Activated naive CD4-positive, alpha-beta T cell treated with anti-CD3 and anti-CD28 coated beads, Interleukin-2, amount 10 ng/mL, durations not matched to agents 7 days and 5 days (primary cell): Measurements from ENCODE around the gene AZI2.

ENCODE experiments used
- CTCF ChIA-PET: fragments of 350-600 bp; sonication (Branson Sonifier 250); formaldehyde crosslinking; loops from one replicate; lab custom pipeline; 2021; ENCODE audit warnings: antibody characterized with exemption; lab: Charles Lee
- DNase-seq: peaks from one replicate; pipeline ENCODE4 v3.0.0-alpha.2; 2020
- H3K27ac Mint-ChIP-seq: one replicate; pipeline ENCODE4 v1.8.0; 2021; ENCODE audit warnings: mild to moderate bottlenecking, moderate library complexity, mixed read lengths
- H3K27me3 Mint-ChIP-seq: one replicate; pipeline ENCODE4 v1.8.0; 2021; ENCODE audit warnings: mild to moderate bottlenecking, mixed read lengths
- H3K36me3 Mint-ChIP-seq: one replicate; pipeline ENCODE4 v1.8.0; 2021; ENCODE audit warnings: mixed read lengths
- H3K4me1 Mint-ChIP-seq: one replicate; pipeline ENCODE4 v1.8.0; 2021; ENCODE audit warnings: mixed read lengths
- H3K4me3 Mint-ChIP-seq: one replicate; pipeline ENCODE4 v1.8.0; 2021; ENCODE audit warnings: mild to moderate bottlenecking, moderate library complexity, mixed read lengths
- H3K9me3 Mint-ChIP-seq: one replicate; pipeline ENCODE4 v1.8.0; 2021; ENCODE audit warnings: mixed read lengths

The AZI2 gene

DNA sequence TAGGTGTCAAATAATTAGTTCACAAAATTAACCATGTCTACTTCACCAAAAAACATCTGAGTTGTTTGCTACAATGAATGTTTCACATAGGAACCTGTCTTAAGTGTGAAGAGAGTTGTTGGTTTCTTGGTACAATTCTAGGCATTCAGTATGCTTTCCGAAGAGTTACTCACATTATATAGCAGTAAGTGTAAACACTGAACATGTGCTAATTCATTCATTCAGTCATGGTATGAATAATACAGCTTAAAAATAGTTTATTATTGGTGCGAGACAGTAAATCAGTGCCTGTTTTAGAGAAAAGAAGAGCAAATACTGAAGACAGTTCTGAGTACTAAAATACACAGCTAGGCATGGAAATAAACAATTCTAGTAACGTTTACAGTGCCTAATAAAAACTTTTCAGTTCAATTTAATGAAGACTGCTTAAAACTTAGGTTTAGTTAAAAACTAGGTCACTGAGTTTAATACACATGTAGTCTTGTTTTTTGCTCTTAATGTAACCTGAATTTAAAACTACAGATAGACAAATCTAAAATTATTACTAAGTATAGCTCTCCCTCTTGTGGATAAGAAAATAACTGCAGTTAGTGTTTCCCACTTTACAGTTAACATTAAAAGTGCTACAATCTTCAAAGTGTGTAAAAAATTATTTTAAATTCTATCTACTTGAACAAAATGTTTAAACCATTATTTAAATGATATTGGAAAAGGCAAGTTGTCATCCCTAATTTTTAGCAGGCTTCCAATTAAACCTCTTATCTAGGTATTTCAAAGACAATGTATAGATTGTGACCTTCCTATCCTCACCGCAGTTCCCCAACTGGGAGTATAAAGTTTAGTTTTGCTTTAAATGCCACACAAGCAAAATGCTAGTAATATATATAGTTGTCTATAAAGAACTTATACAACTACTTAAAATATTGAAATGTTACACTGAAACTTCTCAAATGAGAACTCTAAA lies 20.2 kb downstream of the AZI2 start:
- H3K27me3 Mint-ChIP-seq = no peaks in the 10 kb centered on the region
- no peak overlapping the region for H3K27ac Mint-ChIP-seq
- H3K4me3 Mint-ChIP-seq = no peak overlapping the region
- H3K4me1 Mint-ChIP-seq = peaks cover 22% of the 10 kb centered on the region
- peaks cover 18% of the 10 kb centered on the region for H3K36me3 Mint-ChIP-seq
- CTCF ChIA-PET = interaction anchor here (0.7 to 6.5 kb wide), 16 partner anchors 10 to 648 kb away, joined by 3 to 52 read pairs (median 4); partner anchors contain the start of genes AZI2, EOMES and ZCWPW2
- DNase-seq = no peak
- no peaks in the 10 kb centered on the region for H3K9me3 Mint-ChIP-seq

GRCh38 chr3:28326458-28326926 lies 22.1 kb downstream of the AZI2 start:
- H3K4me3 Mint-ChIP-seq = no peak overlapping the region
- no peaks in the 10 kb centered on the region for H3K9me3 Mint-ChIP-seq
- H3K27me3 Mint-ChIP-seq = no peaks in the 10 kb centered on the region
- CTCF ChIA-PET = interaction anchor here (0.6 to 6.5 kb wide), 9 partner anchors 9 to 1476 kb away, joined by 3 to 52 read pairs (median 3); partner anchors contain the start of genes AZI2 and EOMES
- peak overlapping the region; percentile 29 for H3K27ac Mint-ChIP-seq
- DNase-seq = peak; percentile 32
- H3K4me1 Mint-ChIP-seq = peaks cover 23% of the 10 kb centered on the region
- H3K36me3 Mint-ChIP-seq = peaks cover 20% of the 10 kb centered on the region

DNA sequence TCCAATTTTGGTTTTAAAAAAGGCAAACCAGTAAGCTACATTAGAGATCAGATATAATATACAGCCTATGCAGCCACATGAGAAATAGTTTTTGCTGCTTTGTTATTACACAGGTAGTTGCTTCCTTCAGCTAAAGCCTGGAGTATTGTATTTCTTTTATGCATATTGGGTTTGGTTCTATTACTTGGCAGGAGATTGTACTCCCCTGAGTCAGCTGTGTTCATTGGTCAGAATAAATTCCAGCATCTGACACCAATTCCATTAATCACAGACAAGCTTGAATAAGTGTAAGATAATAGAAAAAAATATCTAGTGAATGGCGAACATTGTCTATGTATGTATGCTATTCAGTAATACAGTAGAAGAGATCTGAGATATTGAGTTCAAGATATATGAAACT lies 26.2 kb downstream of the AZI2 start:
- Mint-ChIP-seq H3K9me3 (no peaks in the 10 kb centered on the region), H3K4me1 (peaks cover 27% of the 10 kb centered on the region), H3K27me3 (no peaks in the 10 kb centered on the region), H3K27ac (no peak overlapping the region), H3K4me3 (no peak overlapping the region), H3K36me3 (peaks cover 29% of the 10 kb centered on the region)
- CTCF ChIA-PET = interaction anchor here (1.3 to 1.5 kb wide), 2 partner anchors 10 to 610 kb away, joined by 3 to 4 read pairs; no protein-coding TSS in a partner anchor
- DNase-seq = no peak

DNA sequence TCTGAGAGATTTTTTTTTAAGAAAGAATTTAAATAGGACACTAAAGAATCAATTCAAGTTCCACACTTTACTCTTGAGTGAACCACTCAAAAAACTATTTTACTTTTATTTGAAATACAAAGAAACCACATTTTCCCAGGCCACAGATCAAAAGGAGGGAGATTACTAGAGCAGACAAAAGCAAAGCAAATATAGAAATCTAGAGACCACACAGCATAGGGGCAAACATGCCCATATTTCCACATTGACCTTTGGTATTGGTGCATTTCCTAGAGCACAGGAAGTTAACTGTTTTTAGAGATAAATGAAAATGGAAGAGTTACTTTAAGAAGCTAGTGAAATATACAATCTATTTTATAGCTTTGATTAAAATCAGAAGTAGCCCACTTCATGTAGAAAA lies 27.6 kb downstream of the AZI2 start:
- H3K27ac Mint-ChIP-seq = no peak overlapping the region
- no peak overlapping the region for H3K4me3 Mint-ChIP-seq
- H3K9me3 Mint-ChIP-seq = no peaks in the 10 kb centered on the region
- H3K27me3 Mint-ChIP-seq = no peaks in the 10 kb centered on the region
- H3K36me3 Mint-ChIP-seq = peaks cover 29% of the 10 kb centered on the region
- peaks cover 17% of the 10 kb centered on the region for H3K4me1 Mint-ChIP-seq
- DNase-seq = no peak
- CTCF ChIA-PET = interaction anchor here (1.5 kb wide), 1 partner anchor 609 kb away, joined by 4 read pairs; no protein-coding TSS in a partner anchor

DNA sequence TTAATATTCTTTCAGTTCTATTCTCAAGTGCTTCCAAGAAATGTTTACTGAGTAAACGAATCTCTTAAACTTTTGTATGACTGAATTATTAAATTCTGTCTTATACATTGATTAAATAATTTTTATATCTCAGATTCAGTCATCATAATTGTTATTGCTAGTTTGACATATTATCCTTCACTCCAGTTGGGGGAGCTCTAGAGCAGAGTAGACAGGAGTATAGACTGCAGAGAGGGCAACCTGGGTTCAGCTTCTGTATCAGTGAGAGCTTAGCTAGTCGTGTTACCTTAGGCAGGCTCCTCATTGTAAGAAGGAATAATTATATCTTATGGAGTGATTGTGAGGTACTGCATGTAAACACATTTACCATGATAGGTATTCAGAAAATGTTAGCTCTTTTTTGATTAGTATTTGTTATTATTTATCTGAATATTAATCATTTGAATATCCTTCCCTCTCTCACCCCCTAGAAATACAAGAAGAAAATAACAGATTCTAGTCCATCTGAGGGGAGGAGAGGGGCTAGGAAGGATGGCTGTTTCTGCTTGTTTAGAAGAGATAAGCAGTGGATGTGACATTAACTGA lies 31.1 kb downstream of the AZI2 start:
- peaks cover 10% of the 10 kb centered on the region for H3K4me1 Mint-ChIP-seq
- H3K27me3 Mint-ChIP-seq = no peaks in the 10 kb centered on the region
- CTCF ChIA-PET = interaction anchor here (0.9 to 3.4 kb wide), 10 partner anchors 9 to 606 kb away, joined by 3 to 23 read pairs (median 3); partner anchors contain the start of gene EOMES
- H3K36me3 Mint-ChIP-seq = peaks cover 13% of the 10 kb centered on the region
- peak; percentile 43 for DNase-seq
- H3K27ac Mint-ChIP-seq = no peak overlapping the region
- H3K9me3 Mint-ChIP-seq = no peaks in the 10 kb centered on the region
- H3K4me3 Mint-ChIP-seq = no peak overlapping the region

DNA sequence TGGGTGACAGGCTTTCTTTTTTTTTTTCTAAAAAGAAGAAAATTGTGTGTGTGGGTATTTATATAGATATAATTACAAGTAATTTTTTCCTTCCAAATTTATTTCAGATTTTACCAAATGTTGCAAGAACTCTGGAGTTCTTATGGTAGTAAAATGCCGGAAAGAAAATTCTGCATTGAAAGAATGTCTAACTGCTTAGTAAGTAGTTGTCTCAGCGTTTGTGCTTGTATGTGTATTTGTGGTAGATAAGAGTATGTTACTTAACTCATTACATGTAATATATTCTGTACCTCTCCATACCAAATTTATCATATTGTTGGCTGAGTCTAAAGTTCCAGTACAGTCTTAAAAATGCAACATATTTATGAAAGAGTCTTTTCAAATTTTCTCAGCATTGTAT lies 32.4 kb downstream of the AZI2 start:
- CTCF ChIA-PET = interaction anchor here (0.6 kb wide), 1 partner anchor 17 kb away, joined by 4 read pairs; no protein-coding TSS in a partner anchor
- H3K36me3 Mint-ChIP-seq = peaks cover 9% of the 10 kb centered on the region
- H3K9me3 Mint-ChIP-seq = no peaks in the 10 kb centered on the region
- H3K4me3 Mint-ChIP-seq = no peak overlapping the region
- no peak for DNase-seq
- peaks cover 6% of the 10 kb centered on the region for H3K4me1 Mint-ChIP-seq
- H3K27ac Mint-ChIP-seq = no peak overlapping the region
- no peaks in the 10 kb centered on the region for H3K27me3 Mint-ChIP-seq

GRCh38 chr3:28315711-28316110 lies 32.9 kb downstream of the AZI2 start:
- H3K9me3 Mint-ChIP-seq = no peaks in the 10 kb centered on the region
- H3K27me3 Mint-ChIP-seq = no peaks in the 10 kb centered on the region
- H3K4me1 Mint-ChIP-seq = peaks cover under 1% of the 10 kb centered on the region
- peaks cover 5% of the 10 kb centered on the region for H3K36me3 Mint-ChIP-seq
- no peak for DNase-seq
- H3K4me3 Mint-ChIP-seq = no peak overlapping the region
- no peak overlapping the region for H3K27ac Mint-ChIP-seq
- CTCF ChIA-PET = interaction anchor here (0.6 kb wide), 1 partner anchor 17 kb away, joined by 4 read pairs; no protein-coding TSS in a partner anchor

DNA sequence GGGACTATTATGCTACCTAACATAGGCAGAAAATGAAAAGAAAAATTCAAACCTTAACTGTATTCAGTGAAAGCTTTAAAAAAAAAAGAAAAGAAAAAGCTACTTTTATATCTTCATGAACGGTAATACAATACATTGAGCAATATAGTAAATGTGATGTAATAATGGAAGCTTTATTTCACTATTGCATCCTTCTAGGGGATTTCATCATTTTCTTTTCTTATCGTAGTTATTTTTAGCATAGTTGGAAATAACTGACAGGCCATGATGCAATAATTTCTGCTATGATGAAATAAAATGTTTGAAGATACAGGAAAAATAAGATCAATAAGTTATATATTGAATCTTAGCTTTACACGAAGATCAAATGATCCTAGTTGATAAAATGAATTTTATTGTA lies 40.4 kb downstream of the AZI2 start:
- CTCF ChIA-PET = interaction anchor here (1.3 kb wide), 1 partner anchor 9 kb away, joined by 3 read pairs; no protein-coding TSS in a partner anchor
- Mint-ChIP-seq H3K4me3 (no peak overlapping the region), H3K9me3 (no peaks in the 10 kb centered on the region), H3K27ac (no peak overlapping the region), H3K36me3 (peaks cover 1% of the 10 kb centered on the region), H3K4me1 (no peaks in the 10 kb centered on the region), H3K27me3 (no peaks in the 10 kb centered on the region)
- DNase-seq = no peak

DNA sequence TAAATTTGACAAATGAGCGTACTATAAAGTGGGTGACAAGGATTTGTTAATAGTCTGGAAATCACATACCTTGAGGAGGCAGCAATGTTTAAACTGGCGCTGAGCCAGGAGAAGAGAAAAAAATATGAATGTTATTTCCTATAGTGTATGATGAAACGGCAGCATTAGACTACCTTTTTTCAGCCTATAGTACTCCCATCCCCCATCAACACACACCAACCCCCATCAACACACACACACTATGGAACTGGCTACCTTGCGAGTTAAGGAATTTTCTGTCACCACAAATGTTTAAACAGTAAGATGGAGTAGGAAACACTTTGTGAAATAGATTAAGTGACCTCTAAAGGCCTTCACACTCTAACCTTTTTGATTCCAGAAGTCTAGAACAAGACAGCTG lies 46.9 kb downstream of the AZI2 start:
- peaks cover 6% of the 10 kb centered on the region for H3K36me3 Mint-ChIP-seq
- H3K4me3 Mint-ChIP-seq = no peak overlapping the region
- no peaks in the 10 kb centered on the region for H3K27me3 Mint-ChIP-seq
- H3K9me3 Mint-ChIP-seq = no peaks in the 10 kb centered on the region
- DNase-seq = no peak
- no peaks in the 10 kb centered on the region for H3K4me1 Mint-ChIP-seq
- CTCF ChIA-PET = no interaction called here
- no peak overlapping the region for H3K27ac Mint-ChIP-seq

DNA sequence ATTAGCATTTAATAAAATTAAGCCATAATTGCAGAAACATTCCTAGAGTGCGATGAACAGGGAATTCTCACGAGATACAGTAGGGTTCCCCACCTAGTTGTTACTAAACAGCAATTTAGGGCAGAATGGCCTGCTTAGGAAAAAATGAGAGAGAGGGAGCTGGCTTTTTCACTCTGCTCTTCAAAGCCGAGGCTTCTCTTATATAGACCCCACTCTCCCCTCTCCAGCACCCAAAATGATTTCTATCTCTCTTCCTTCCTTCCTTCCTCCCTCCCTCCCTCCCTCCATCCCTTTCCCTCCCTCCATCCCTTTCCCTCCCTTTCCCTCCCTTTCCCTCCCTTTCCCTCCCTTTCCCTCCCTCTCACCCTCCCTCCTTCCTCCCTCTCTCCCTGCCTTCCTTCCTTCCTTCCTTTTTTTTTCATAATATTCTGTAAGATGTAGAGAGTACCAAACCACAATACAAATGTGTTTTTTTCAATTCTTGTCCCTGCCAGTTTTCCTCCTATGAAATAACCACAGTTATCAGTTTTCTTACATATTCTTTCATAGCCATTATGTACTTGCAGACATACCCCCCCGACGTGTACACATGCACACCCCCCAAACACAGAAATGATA lies 48.2 kb downstream of the AZI2 start:
- Mint-ChIP-seq H3K4me3 (no peak overlapping the region), H3K27me3 (no peaks in the 10 kb centered on the region), H3K4me1 (peaks cover 3% of the 10 kb centered on the region), H3K9me3 (no peaks in the 10 kb centered on the region), H3K27ac (no peak overlapping the region), H3K36me3 (peaks cover 5% of the 10 kb centered on the region)
- CTCF ChIA-PET = no interaction called here
- no peak for DNase-seq

DNA sequence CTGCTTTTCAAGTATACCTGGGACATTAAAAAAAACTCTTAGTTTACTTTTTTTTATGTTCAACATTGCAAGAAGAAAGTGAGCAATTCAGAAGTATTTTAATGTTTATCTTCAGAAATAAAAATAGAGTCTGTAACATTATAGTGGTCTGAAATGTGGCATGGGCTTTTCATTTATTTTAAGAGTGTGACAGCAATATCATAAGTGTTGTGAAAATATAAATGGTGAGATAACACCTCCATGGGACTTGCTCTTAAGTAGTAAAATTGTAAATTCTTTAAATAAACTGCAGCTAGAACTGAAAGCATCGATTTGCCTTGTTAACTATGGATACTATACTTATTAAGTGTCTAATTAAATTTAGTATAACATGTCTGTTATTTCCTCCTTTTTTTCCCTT lies 48.9 kb downstream of the AZI2 start:
- Mint-ChIP-seq H3K36me3 (peaks cover 5% of the 10 kb centered on the region), H3K27me3 (no peaks in the 10 kb centered on the region), H3K27ac (no peak overlapping the region), H3K4me3 (no peak overlapping the region), H3K9me3 (no peaks in the 10 kb centered on the region), H3K4me1 (peaks cover 3% of the 10 kb centered on the region)
- CTCF ChIA-PET = no interaction called here
- no peak for DNase-seq

- Mint-ChIP-seq H3K4me3 (no peak overlapping the region), H3K27ac (peak overlapping the region; percentile 9), H3K36me3 (peaks cover 6% of the 10 kb centered on the region), H3K9me3 (no peaks in the 10 kb centered on the region), H3K27me3 (no peaks in the 10 kb centered on the region), H3K4me1 (peaks cover 3% of the 10 kb centered on the region)
- CTCF ChIA-PET = interaction anchor here (1.0 kb wide), 1 partner anchor 615 kb away, joined by 5 read pairs; no protein-coding TSS in a partner anchor
- DNase-seq = no peak
These were observed 52.6 kb downstream of the AZI2 start for GRCh38 chr3:28295898-28296490.

DNA sequence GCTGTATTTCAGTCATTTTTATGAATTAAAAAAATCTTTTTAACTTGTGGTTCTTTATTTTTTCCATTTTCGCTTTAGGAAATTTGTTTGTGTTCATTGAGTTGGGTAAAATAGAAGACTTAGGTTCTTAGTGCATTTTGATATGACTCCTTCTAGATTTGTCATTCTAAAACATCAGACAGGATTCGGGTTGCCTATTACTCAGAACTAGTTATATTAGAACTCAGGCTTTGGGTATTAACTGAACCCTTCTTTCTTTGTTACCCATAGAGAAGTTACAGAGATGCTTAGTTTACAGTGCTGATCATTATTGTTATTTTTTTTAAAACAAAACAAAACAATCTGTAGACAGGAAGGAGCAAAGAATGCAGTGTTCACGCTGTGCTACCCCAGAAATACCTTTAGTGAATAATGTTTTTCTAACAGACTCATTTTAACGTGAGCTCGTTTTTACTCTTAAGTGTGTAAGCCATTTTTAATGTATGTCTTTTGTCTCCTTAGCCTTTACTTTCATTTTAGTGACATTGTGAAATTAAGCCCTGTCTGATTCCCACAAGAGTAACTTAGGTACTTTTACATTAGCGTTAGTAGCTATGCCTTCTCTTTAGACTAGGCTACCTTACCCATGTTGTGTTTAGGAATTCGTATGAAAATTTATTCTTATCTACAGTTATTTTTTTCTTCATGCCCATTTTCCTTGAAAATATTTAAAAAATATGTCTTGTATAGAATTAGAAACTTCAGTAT lies 53.8 kb downstream of the AZI2 start:
- CTCF ChIA-PET = no interaction called here
- Mint-ChIP-seq H3K27ac (no peak overlapping the region), H3K27me3 (no peaks in the 10 kb centered on the region), H3K4me3 (no peak overlapping the region), H3K4me1 (peaks cover 3% of the 10 kb centered on the region), H3K9me3 (no peaks in the 10 kb centered on the region), H3K36me3 (peaks cover 11% of the 10 kb centered on the region)
- no peak for DNase-seq
